GM12878 (cell line): ENCODE data around the gene GOSR2. TPM values are rescaled to one million over a fixed set of nuclear protein-coding genes. Genes with fewer than 3 reads are reported as not detected.

Experiments
- ATAC-seq: fragments of 200-7000 bp; cut with Tn5 transposase; 3 replicates; pipeline ENCODE4 v1.9.1; 2020; ENCODE audit warnings: mild to moderate bottlenecking, moderate library complexity
- BruUV-seq: library from RNA; stranded (reverse); fragments of 400-500 nt; replicated peaks from 2 replicates; lab custom pipeline; 2021; lab: Mats Ljungman, UMichigan
- CTCF ChIA-PET: fragments of 300-600 bp; sonication (Branson Sonifier 250); formaldehyde crosslinking; extraction: SDS; loops from one replicate; lab custom pipeline; 2021; ENCODE audit warnings: inconsistent platforms; lab: Yijun Ruan, JAX
- POLR2A ChIA-PET: fragments of 350-600 bp; formaldehyde crosslinking; extraction: SDS; loops from one replicate; lab custom pipeline; 2021; ENCODE audit warnings: inconsistent platforms; lab: Charles Lee
- RAD21 ChIA-PET: fragments of 300-600 bp; sonication (Branson Sonifier 250); formaldehyde crosslinking; loops from one replicate; lab custom pipeline; 2023; ENCODE audit warnings: antibody characterized with exemption; ENCODE audit not compliant: unreplicated experiment; lab: Charles Lee
- SMC1A ChIA-PET: fragments of 300-600 bp; sonication (Branson Sonifier 250); formaldehyde crosslinking; loops from one replicate; lab custom pipeline; 2023; ENCODE audit not compliant: unreplicated experiment, uncharacterized antibody; lab: Charles Lee
- DNase-seq: peaks from one replicate; pipeline ENCODE4 v3.0.0-alpha.2; 2011; ENCODE audit warnings: low read depth, low spot score
- FAIRE-seq: peaks from 3 replicates; lab custom pipeline; 2011; peaks lifted over from hg19 to GRCh38; lab: Jason Lieb, UNC
- H2AFZ ChIP-seq: 2 replicates; pipeline ENCODE4 v1.6.0; 2011; ENCODE audit warnings: low read depth, low read length, control low read depth; ENCODE audit not compliant: control insufficient read depth
- H3K27ac ChIP-seq: 2 replicates; pipeline ENCODE4 v1.5.1; 2011; ENCODE audit warnings: control low read depth; ENCODE audit not compliant: control insufficient read depth, insufficient read depth
- H3K27me3 ChIP-seq, 2 experiments: replicated peaks in 1 of 2; 2 replicates each; pipeline versions ENCODE4 v1.6.0 to v1.6.1; 2011; ENCODE audit warnings: low read length in 1 of 2; ENCODE audit not compliant: control insufficient read depth in 2 of 2, insufficient read depth in 2 of 2
- H3K36me3 ChIP-seq, 2 experiments: 2 replicates each; pipeline ENCODE4 v1.5.1; 2011; ENCODE audit warnings: low read length in 1 of 2; ENCODE audit not compliant: control insufficient read depth in 2 of 2, insufficient read depth in 2 of 2
- H3K4me1 ChIP-seq: 2 replicates; pipeline ENCODE4 v1.6.1; 2011; ENCODE audit warnings: mild to moderate bottlenecking, low read length, moderate library complexity, mixed read lengths; ENCODE audit not compliant: control insufficient read depth, insufficient read depth
- H3K4me2 ChIP-seq: 2 replicates; pipeline ENCODE4 v1.6.0; 2011; ENCODE audit warnings: control low read depth; ENCODE audit not compliant: control insufficient read depth, insufficient read depth
- H3K4me3 ChIP-seq: fragments of 200-600 bp; sonication (generic); 2 replicates; pipeline ENCODE4 v1.5.1; 2016
- H3K79me2 ChIP-seq: 2 replicates; pipeline ENCODE4 v1.6.0; 2011; ENCODE audit warnings: low read length; ENCODE audit not compliant: control insufficient read depth, insufficient read depth
- H3K9ac ChIP-seq: 2 replicates; pipeline ENCODE4 v1.8.0; 2011; ENCODE audit warnings: low read length, control low read depth, mixed read lengths; ENCODE audit not compliant: control insufficient read depth, insufficient read depth
- H3K9me3 ChIP-seq: replicated peaks from 3 replicates; pipeline ENCODE4 v1.5.1; 2011; ENCODE audit warnings: mild to moderate bottlenecking, low read length; ENCODE audit not compliant: control insufficient read depth, insufficient read depth
- H4K20me1 ChIP-seq: 2 replicates; pipeline ENCODE4 v1.6.0; 2011; ENCODE audit not compliant: control insufficient read depth, insufficient read depth
- FOS ChIP-seq: IDR thresholded peaks from 3 replicates; pipeline ENCODE4 v1.6.1; 2011; ENCODE audit warnings: borderline replicate concordance; ENCODE audit not compliant: insufficient read length; ENCODE audit errors: extremely low read depth
- HCFC1 ChIP-seq: fragments of 150-350 bp; IDR thresholded peaks from 2 replicates; pipeline ENCODE4 v1.6.1; 2014; ENCODE audit warnings: low read length
- HDAC2 ChIP-seq: fragments of 200-600 bp; sonication (generic); IDR thresholded peaks from 2 replicates; pipeline ENCODE4 v1.6.1; 2017
- IKZF1 ChIP-seq: fragments of 450-650 bp; conservative IDR thresholded peaks from 2 replicates; pipeline ENCODE4 v1.6.1; 2017; ENCODE audit warnings: antibody characterized with exemption, mild to moderate bottlenecking
- MYB ChIP-seq: fragments of 150-350 bp; IDR thresholded peaks from 2 replicates; pipeline ENCODE4 v1.6.1; 2014; ENCODE audit warnings: mild to moderate bottlenecking, low read depth, low read length, borderline replicate concordance
- NR2C1 ChIP-seq: fragments of 450-650 bp; IDR thresholded peaks from 2 replicates; pipeline ENCODE4 v1.6.1; 2017; ENCODE audit warnings: antibody characterized with exemption, mild to moderate bottlenecking, moderate library complexity
- POLR2A ChIP-seq: IDR thresholded peaks from 2 replicates; pipeline ENCODE4 v1.6.1; 2011; ENCODE audit warnings: low read depth, mild to moderate bottlenecking, low read length
- YBX1 ChIP-seq: fragments of 450-650 bp; IDR thresholded peaks from 2 replicates; pipeline ENCODE4 v1.6.1; 2016; ENCODE audit warnings: antibody characterized with exemption
- ZSCAN29 ChIP-seq: fragments of 450-650 bp; IDR thresholded peaks from 2 replicates; pipeline ENCODE4 v1.6.1; 2017; ENCODE audit warnings: mild to moderate bottlenecking, moderate library complexity
- WGBS: methylation state at CpG from one replicate; pipeline ENCODE4 v1.1.6; 2016; ENCODE audit warnings: low lambda C conversion rate; ENCODE audit not compliant: insufficient replicate concordance, insufficient coverage; ENCODE audit errors: missing lambda C conversion rate; 5-methylcytosine and 5-hydroxymethylcytosine counted together
- in situ Hi-C: fragments of 300-500 bp; cut with MboI; formaldehyde crosslinking; loops from 9 replicates; pipeline ENCODE4 v1.14.3; 2018; ENCODE audit warnings: mixed read lengths
- intact Hi-C: fragments of 100-400 bp; cut with micrococcal nuclease; formaldehyde crosslinking; loops from one replicate; pipeline ENCODE4 v1.14.2; 2022; ENCODE audit not compliant: unreplicated experiment
- polyA plus RNA-seq, 11 experiments: library from polyadenylated mRNA; depleted of rRNA in 4 of 11; unstranded in 6 of 11; stranded (reverse) in 5 of 11; fragments of >200 nt; fragmentation: Nextera tagmentation in 4 of 11; fragmentation: Illumina TruSeq in 1 of 11; extraction: Ambion mirVana in 4 of 11; extraction: Trizol in 1 of 11; gene quantifications; 1 replicate in 1 of 11; 2 replicates in 10 of 11; pipeline versions ENCODE4 v1.2.1 to v1.2.3, GENCODE V29; 2011 to 2016; ENCODE audit warnings: inconsistent platforms in 2 of 11, missing spikeins in 2 of 11, low read depth in 1 of 11
- total RNA-seq, 4 experiments: library from RNA; depleted of rRNA in 3 of 4; stranded (reverse); fragments of >200 nt in 3 of 4; fragmentation: Illumina TruSeq in 1 of 4; extraction: Trizol in 1 of 4; gene quantifications; 2 replicates each; pipeline versions ENCODE4 v1.2.1 to v1.2.3, GENCODE V29; 2013 to 2021
- TF ChIP-seq, protein P1 (sequence below): IDR thresholded peaks from 2 replicates; pipeline ENCODE4 v1.6.1; 2012; ENCODE audit warnings: low read depth, low read length, improper control_type of control experiment
- TF ChIP-seq, protein P2 (sequence below): fragments of 450-650 bp; formaldehyde crosslinking; IDR thresholded peaks from 2 replicates; pipeline ENCODE4 v1.5.0; 2022; ENCODE audit warnings: mild to moderate bottlenecking, missing genetic modification characterization

Gene GOSR2
- total and polyA plus RNA-seq, 10 of the 15 experiments (the other 5 are each of a cell fraction or from before 2014, with no cell fraction given): 30.1 to 64.5 (median 47.0) TPM

DNA sequence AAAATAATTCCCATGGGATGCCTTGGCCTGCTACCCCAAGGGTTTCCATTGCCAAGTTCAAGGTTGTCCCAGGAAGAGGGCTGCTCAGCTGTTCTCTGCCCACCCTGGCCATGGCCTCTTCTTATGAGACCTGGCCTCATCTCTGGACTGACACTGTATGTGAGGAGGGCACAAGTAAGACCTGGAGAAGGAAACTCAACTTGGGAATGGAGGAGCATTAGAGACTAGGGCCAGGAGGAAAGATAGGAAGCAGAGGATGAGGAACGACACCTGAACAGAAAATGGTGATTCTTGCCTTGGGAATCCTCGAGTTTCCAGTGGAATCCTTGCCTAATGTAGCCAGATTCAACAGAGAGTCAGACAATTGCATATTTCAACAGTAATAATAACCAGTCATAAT lies 24.6 kb upstream of the GOSR2 start:
- Histone ChIP-seq H4K20me1 (no peaks in the 10 kb centered on the region), H3K9me3 (no peaks in the 10 kb centered on the region), H3K27ac (no peak overlapping the region), H2AFZ (no peak overlapping the region), H3K4me1 (no peaks in the 10 kb centered on the region), H3K9ac (no peak overlapping the region), H3K79me2 (no peaks in the 10 kb centered on the region), H3K4me2 (no peak overlapping the region), H3K27me3 (peaks cover 1 to 5% of the 10 kb centered on the region in 2 experiments; a peak in 1 of 4 replicates), H3K36me3 (no peaks in the 10 kb centered on the region), H3K4me3 (no peak overlapping the region)
- WGBS: 0% methylated on average over 2 of the region's 2 CpGs
- ChIA-PET POLR2A (no interaction called here), SMC1A (no interaction called here), CTCF (no interaction called here), RAD21 (no interaction called here)
- ATAC-seq (no peak), FAIRE-seq (no peak), DNase-seq (no peak)
- intact Hi-C loops: no loop called here
- TF ChIP-seq NR2C1: no peak
- TF ChIP-seq, protein P1, sequence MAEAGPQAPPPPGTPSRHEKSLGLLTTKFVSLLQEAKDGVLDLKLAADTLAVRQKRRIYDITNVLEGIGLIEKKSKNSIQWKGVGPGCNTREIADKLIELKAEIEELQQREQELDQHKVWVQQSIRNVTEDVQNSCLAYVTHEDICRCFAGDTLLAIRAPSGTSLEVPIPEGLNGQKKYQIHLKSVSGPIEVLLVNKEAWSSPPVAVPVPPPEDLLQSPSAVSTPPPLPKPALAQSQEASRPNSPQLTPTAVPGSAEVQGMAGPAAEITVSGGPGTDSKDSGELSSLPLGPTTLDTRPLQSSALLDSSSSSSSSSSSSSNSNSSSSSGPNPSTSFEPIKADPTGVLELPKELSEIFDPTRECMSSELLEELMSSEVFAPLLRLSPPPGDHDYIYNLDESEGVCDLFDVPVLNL: no peak
- no peak for TF ChIP-seq HDAC2
- no peak for TF ChIP-seq HCFC1
- TF ChIP-seq ZSCAN29: no peak
- no peak for TF ChIP-seq IKZF1
- TF ChIP-seq POLR2A: no peak
- TF ChIP-seq, protein P2, sequence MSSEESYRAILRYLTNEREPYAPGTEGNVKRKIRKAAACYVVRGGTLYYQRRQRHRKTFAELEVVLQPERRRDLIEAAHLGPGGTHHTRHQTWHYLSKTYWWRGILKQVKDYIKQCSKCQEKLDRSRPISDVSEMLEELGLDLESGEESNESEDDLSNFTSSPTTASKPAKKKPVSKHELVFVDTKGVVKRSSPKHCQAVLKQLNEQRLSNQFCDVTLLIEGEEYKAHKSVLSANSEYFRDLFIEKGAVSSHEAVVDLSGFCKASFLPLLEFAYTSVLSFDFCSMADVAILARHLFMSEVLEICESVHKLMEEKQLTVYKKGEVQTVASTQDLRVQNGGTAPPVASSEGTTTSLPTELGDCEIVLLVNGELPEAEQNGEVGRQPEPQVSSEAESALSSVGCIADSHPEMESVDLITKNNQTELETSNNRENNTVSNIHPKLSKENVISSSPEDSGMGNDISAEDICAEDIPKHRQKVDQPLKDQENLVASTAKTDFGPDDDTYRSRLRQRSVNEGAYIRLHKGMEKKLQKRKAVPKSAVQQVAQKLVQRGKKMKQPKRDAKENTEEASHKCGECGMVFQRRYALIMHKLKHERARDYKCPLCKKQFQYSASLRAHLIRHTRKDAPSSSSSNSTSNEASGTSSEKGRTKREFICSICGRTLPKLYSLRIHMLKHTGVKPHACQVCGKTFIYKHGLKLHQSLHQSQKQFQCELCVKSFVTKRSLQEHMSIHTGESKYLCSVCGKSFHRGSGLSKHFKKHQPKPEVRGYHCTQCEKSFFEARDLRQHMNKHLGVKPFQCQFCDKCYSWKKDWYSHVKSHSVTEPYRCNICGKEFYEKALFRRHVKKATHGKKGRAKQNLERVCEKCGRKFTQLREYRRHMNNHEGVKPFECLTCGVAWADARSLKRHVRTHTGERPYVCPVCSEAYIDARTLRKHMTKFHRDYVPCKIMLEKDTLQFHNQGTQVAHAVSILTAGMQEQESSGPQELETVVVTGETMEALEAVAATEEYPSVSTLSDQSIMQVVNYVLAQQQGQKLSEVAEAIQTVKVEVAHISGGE (CRISPR knock-in tag): no peak
- no peak for TF ChIP-seq YBX1
- TF ChIP-seq MYB: no peak
- no peak for TF ChIP-seq FOS
- BruUV-seq: no TSS peak
- in situ Hi-C loops: loop anchor here (10.0 kb wide), 1 partner anchor 104 kb away; no protein-coding TSS in a partner anchor
